ENCODE data around the gene DNASE1L1.

Gene DNASE1L1

GRCh38 chrX:154409222-154409871 lies at the start of gene DNASE1L1:
TSS of gene DNASE1L1 (minus strand) at chrX:154409254. CDS start at chrX:154405568, 3,686 bp downstream.
- no peak for DNase-seq

GRCh38 chrX:154458116-154458953 lies 49.3 kb upstream of the DNASE1L1 start, which contains the start of gene PLXNA3:
TSS of gene PLXNA3 (plus strand) at chrX:154458281. CDS start at chrX:154460184, 1,903 bp downstream.
- no peak for DNase-seq

- DNase-seq: no peak
Observed at GRCh38 chrX:154457491-154458115, 48.5 kb upstream of the DNASE1L1 start.

GRCh38 chrX:154452823-154453222 lies 43.8 kb upstream of the DNASE1L1 start:
- no peak for DNase-seq

- DNase-seq: no peak
Observed at GRCh38 chrX:154450312-154450711, 41.3 kb upstream of the DNASE1L1 start.

- DNase-seq: no peak
Observed at GRCh38 chrX:154449618-154450017, 40.6 kb upstream of the DNASE1L1 start.

- DNase-seq: no peak
Observed at GRCh38 chrX:154448484-154448883, 39.4 kb upstream of the DNASE1L1 start.

GRCh38 chrX:154446430-154446829 lies 37.4 kb upstream of the DNASE1L1 start:
- no peak for DNase-seq

- DNase-seq: no peak
Observed at GRCh38 chrX:154445776-154446175, 36.7 kb upstream of the DNASE1L1 start.

- DNase-seq: no peak
Observed at GRCh38 chrX:154444755-154445246, 35.7 kb upstream of the DNASE1L1 start.

- no peak for DNase-seq
Observed at GRCh38 chrX:154443992-154444754, 35.1 kb upstream of the DNASE1L1 start, which contains the start of gene FAM50A. TSS of gene FAM50A (plus strand) at chrX:154444141. CDS start at chrX:154444236, 95 bp downstream.

- no peak for DNase-seq
Observed at GRCh38 chrX:154443479-154443910, 34.4 kb upstream of the DNASE1L1 start.

- DNase-seq: no peak
Observed at GRCh38 chrX:154441984-154442707, 33.1 kb upstream of the DNASE1L1 start.

GRCh38 chrX:154441564-154441963 lies 32.5 kb upstream of the DNASE1L1 start:
- DNase-seq: no peak

- no peak for DNase-seq
Observed at GRCh38 chrX:154440623-154441357, 31.7 kb upstream of the DNASE1L1 start.

GRCh38 chrX:154439841-154440240 lies 30.8 kb upstream of the DNASE1L1 start:
- DNase-seq: no peak

- no peak for DNase-seq
Observed at GRCh38 chrX:154437971-154438893, 29.2 kb upstream of the DNASE1L1 start.

GRCh38 chrX:154436983-154437752 lies 28.1 kb upstream of the DNASE1L1 start, which contains the start of gene GDI1:
TSS of gene GDI1 (plus strand) at chrX:154437154. CDS start at chrX:154437255, 101 bp downstream.
- DNase-seq: no peak

Measured in NCI-H2081 treated with DMSO at 0.1 percent for 48 hours (cell line).